PFSK-1 (cell line): ENCODE data around the gene PCDHGA7.

Experiments used
- FOXP2 ChIP-seq: optimal IDR thresholded peaks from 2 replicates; pipeline ENCODE3; 2011; ENCODE audit warnings: borderline replicate concordance, control low read depth, inconsistent platforms; ENCODE audit not compliant: insufficient read depth; ENCODE audit errors: extremely low read length, extremely low read depth
- POLR2AphosphoS5 ChIP-seq: IDR thresholded peaks from 2 replicates; pipeline ENCODE4 v1.6.1; 2012; ENCODE audit warnings: low read depth, mild to moderate bottlenecking, control low read depth, low read length, moderate library complexity

DNA sequence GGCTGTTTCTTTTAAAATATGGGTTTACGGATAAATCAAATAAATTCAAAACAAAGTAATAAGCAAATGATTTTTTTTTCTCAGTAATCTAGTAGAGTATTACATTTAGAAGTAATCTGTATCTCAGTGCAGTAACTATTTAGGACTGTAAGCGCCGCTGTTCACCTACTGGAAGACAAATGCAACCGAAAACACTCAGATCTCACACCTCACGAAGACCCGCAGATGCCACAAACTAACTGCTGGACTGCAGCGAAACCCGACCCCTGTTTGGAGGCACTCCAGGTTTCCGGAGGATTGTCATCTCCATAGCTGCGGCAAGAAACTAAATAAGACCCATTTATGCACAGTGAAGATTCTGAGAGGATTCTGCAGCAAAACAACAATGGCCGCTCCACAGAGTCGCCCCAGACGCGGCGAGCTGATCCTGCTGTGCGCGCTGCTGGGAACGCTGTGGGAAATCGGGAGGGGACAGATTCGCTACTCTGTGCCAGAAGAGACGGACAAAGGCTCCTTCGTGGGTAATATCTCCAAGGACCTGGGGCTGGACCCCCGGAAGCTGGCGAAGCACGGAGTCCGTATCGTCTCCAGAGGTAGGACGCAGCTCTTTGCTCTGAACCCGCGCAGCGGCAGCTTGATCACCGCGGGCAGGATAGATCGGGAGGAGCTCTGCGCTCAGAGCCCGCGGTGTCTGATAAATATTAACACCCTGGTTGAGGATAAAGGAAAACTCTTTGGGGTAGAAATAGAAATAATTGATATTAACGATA lies 10.1 kb downstream of the PCDHGA7 start, which contains the start of gene PCDHGA8:
- TF ChIP-seq POLR2AphosphoS5: no peak
- TF ChIP-seq FOXP2: no peak
